NCI-H146 treated with DMSO at 0.1 percent for 48 hours (cell line): Measurements from ENCODE around the gene CEP95.
A peak's percentile ranks its signal among the peaks of the same experiment; 100 is the strongest.
"Not testable (repeated sequence)": the region's sequence is repeated elsewhere in the genome, so short reads cannot be mapped to it uniquely, and the experiment has no call there.

ENCODE experiments used
- DNase-seq: peaks from one replicate; lab custom pipeline; 2025; ENCODE audit not compliant: unreplicated experiment; lab: John Stamatoyannopoulos, UW

Gene CEP95

GRCh38 chr17:64506576-64507412 lies at the start of gene CEP95:
Gene CEP95, plus strand, starts transcription at chr17:64506977. Its CDS starts 121 bp downstream, at chr17:64507098.
- DNase-seq, result peak; percentile 87

GRCh38 chr17:64457156-64457555 lies 49.6 kb upstream of the CEP95 start:
- DNase-seq, result no peak

GRCh38 chr17:64458756-64459155 lies 48.0 kb upstream of the CEP95 start:
- no peak for DNase-seq

GRCh38 chr17:64459284-64459747 lies 47.5 kb upstream of the CEP95 start:
- no peak for DNase-seq

- DNase-seq, result not testable (repeated sequence)
Measured at GRCh38 chr17:64459818-64460217, 47.0 kb upstream of the CEP95 start.

- no peak for DNase-seq
Measured at GRCh38 chr17:64460955-64461354, 45.8 kb upstream of the CEP95 start.

GRCh38 chr17:64461788-64462187 lies 45.0 kb upstream of the CEP95 start:
- DNase-seq, result no peak

- DNase-seq, result no peak
Measured at GRCh38 chr17:64466019-64466735, 40.6 kb upstream of the CEP95 start.

GRCh38 chr17:64466834-64467233 lies 39.9 kb upstream of the CEP95 start:
- not testable (repeated sequence) for DNase-seq

- no peak for DNase-seq
Measured at GRCh38 chr17:64470625-64471024, 36.2 kb upstream of the CEP95 start.

GRCh38 chr17:64471440-64471839 lies 35.3 kb upstream of the CEP95 start:
- no peak for DNase-seq

- no peak for DNase-seq
Measured at GRCh38 chr17:64472564-64472963, 34.2 kb upstream of the CEP95 start.

GRCh38 chr17:64477849-64478248 lies 28.9 kb upstream of the CEP95 start:
- DNase-seq, result no peak

- no peak for DNase-seq
Measured at GRCh38 chr17:64480951-64481350, 25.8 kb upstream of the CEP95 start.

- DNase-seq, result no peak
Measured at GRCh38 chr17:64484380-64484779, 22.4 kb upstream of the CEP95 start.

- no peak for DNase-seq
Measured at GRCh38 chr17:64488301-64488700, 18.5 kb upstream of the CEP95 start.

- DNase-seq, result no peak
Measured at GRCh38 chr17:64491034-64491860, 15.5 kb upstream of the CEP95 start.

- DNase-seq, result no peak
Measured at GRCh38 chr17:64491994-64492393, 14.8 kb upstream of the CEP95 start.

GRCh38 chr17:64492481-64493109 lies 14.2 kb upstream of the CEP95 start:
- DNase-seq, result no peak

- no peak for DNase-seq
Measured at GRCh38 chr17:64494121-64494520, 12.7 kb upstream of the CEP95 start.

- DNase-seq, result not testable (repeated sequence)
Measured at GRCh38 chr17:64495300-64495699, 11.5 kb upstream of the CEP95 start.
